ENCODE measurements around the gene SRSF8. TPM values are rescaled to one million over a fixed set of nuclear protein-coding genes. Genes with fewer than 3 reads are reported as not detected.
A peak's percentile ranks its signal among the peaks of the same experiment; 100 is the strongest.

SRSF8 gene
- total and polyA plus RNA-seq, 2 of the 4 experiments (the other 2 are of a cell fraction): 3.4 to 14.3 TPM

GRCh38 chr11:95068549-95068948 lies 1.8 kb downstream of the SRSF8 start:
- Histone ChIP-seq H4K91ac (ENCODE audit: insufficient read depth, low read depth, low read length) (no peak overlapping the region), H3K9me1 (ENCODE audit: insufficient read depth, low read length) (no peaks in the 10 kb centered on the region), H2BK120ac (ENCODE audit: low read depth, low read length) (no peak overlapping the region), H3K9ac (ENCODE audit: low read depth, low read length) (no peak overlapping the region), H3K4me1 (ENCODE audit: control insufficient read depth, insufficient read depth, low read length) (no peaks in the 10 kb centered on the region), H3K4me3 (ENCODE audit: insufficient read depth, low read depth, low read length) (peak overlapping the region; percentile 91), H2BK20ac (ENCODE audit: low read depth, low read length) (no peak overlapping the region), H3K18ac (ENCODE audit: low read depth, low read length) (no peak overlapping the region), H3K4me2 (ENCODE audit: low read depth, low read length) (peak overlapping the region; percentile 98), H2BK15ac (ENCODE audit: low read depth, low read length) (no peak overlapping the region), H3K14ac (replicated peaks; ENCODE audit: low read depth, low read length) (no peak overlapping the region), H3K23ac (ENCODE audit: low read depth, low read length) (no peak overlapping the region), H2AK9ac (replicated peaks; ENCODE audit: low read depth, low read length, poor library complexity) (no peak overlapping the region), H3K27ac (ENCODE audit: insufficient read depth, low read length) (no peak overlapping the region), H2AK5ac (ENCODE audit: low read depth, low read length) (no peak overlapping the region), H3K56ac (ENCODE audit: extremely low read depth, insufficient read depth, low read length) (no peak overlapping the region), H3K9me3 (ENCODE audit: control insufficient read depth, insufficient read depth, low read length) (no peaks in the 10 kb centered on the region), H2BK5ac (ENCODE audit: low read depth, low read length, poor library complexity, severe bottlenecking) (no peak overlapping the region), H3K36me3 (ENCODE audit: control insufficient read depth, insufficient read depth, low read length) (no peaks in the 10 kb centered on the region), H3K27me3 (ENCODE audit: control insufficient read depth, insufficient read depth, low read length) (no peaks in the 10 kb centered on the region), H2AFZ (replicated peaks; ENCODE audit: low read length, poor library complexity) (peak overlapping the region; percentile 65), H3K4ac (ENCODE audit: low read depth, low read length) (no peak overlapping the region), H3K79me1 (ENCODE audit: low read depth in 1 of 2, low read length in 2 of 2) (peaks cover 9 to 22% of the 10 kb centered on the region in 2 experiments; a peak in 2 of 4 replicates), H4K8ac (ENCODE audit: low read depth in 2 of 2, low read length in 2 of 2) (peak overlapping the region; percentile 37 to 66; a peak in 2 of 4 replicates), H4K5ac (ENCODE audit: low read depth, low read length) (no peak overlapping the region), H4K20me1 (ENCODE audit: insufficient read depth, low read length) (no peaks in the 10 kb centered on the region)
- ATAC-seq (ENCODE audit: low read depth) (peak; percentile 19), DNase-seq (peak; percentile 87)
- WGBS, 2 experiments (ENCODE audit: extremely low coverage in 2 of 2, insufficient read length in 1 of 2): no CpG with 5 or more reads among the region's 5 CpGs
- dilution Hi-C loops (cut with HindIII; ENCODE audit: low sequenced_read_pairs, unreplicated experiment) (no loop called here), intact Hi-C loops (cut with micrococcal nuclease) (loop anchor here (1.0 to 5.0 kb wide), 4 partner anchors 96 to 1359 kb away; partner anchors contain the start of genes CWC15 and KDM4D), in situ Hi-C loops (cut with MboI; ENCODE audit: low sequenced_read_pairs) (loop anchor here (25.0 kb wide), 1 partner anchor 1369 kb away; no protein-coding TSS in a partner anchor)
- TF ChIP-seq ELK1 (IDR thresholded peaks at IDR 0.05; ENCODE audit: borderline replicate concordance, low read depth, low read length) (no peak), MAFK (IDR thresholded peaks at IDR 0.05; ENCODE audit: low read depth, low read length) (0 out of 2 replicates have a peak, but pooled peaks have one; percentile 4)
- POLR2A ChIA-PET (ENCODE audit: unreplicated experiment): no interaction called here
- no TSS peak for BruUV-seq (replicated peaks)
- CTCF ChIA-PET: interaction anchor here (0.5 kb wide), 1 partner anchor 1395 kb away, joined by 5 read pairs; no protein-coding TSS in a partner anchor
